ENCODE results near the gene LMO4. TPM values are rescaled to one million over a fixed set of nuclear protein-coding genes. Genes with fewer than 3 reads are reported as not detected.

Gene LMO4
- polyA plus RNA-seq, 2 of the 4 experiments (the other 2 are of a cell fraction): 54.7 to 68.9 TPM

DNA sequence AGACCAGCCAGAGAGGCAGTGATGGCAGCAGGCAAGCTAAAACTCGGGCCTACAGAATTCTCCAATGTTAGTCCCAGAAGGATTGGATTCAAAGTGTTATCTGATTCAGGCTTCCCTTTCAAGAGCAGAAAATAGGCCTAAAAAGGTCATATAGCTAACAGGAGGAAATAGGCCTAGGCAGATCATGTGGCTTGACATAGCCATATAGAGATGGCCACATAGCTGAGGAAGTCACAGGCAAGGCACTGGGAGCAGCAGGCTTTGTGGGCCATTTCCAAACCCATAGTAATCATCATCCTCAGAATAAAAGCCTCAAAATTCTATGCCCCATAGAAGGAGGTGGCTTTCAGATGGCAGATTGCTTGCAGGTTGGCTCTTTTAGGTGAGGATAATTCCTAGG, 29.0 kb upstream of the LMO4 start:
- ChIA-PET CTCF (interaction anchor here (1.5 to 1.6 kb wide), 2 partner anchors 27 to 1004 kb away, joined by 4 read pairs; no protein-coding TSS in a partner anchor), POLR2A (no interaction called here)
- 50% methylated on average over 1 of the region's 1 CpG for WGBS (ENCODE audit: missing lambda C conversion rate)

DNA sequence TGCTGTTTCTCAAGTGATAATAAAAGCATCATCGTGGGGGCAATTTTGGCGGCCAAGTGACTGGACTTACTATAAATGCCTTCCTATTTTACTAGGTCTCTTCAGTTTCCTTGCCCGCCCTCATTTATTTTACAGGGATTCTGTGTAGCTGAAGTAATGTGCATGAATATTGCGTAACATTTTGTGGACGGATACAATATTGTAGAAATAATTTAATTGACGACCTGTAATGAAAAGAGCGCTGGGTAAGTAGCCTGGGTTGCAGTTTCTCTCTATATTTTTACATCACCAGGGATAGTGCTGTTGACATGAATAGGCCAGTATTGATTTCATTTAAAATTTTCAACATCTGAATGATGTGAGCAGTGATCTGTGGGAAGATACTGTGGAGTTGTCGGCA, 28.1 kb upstream of the LMO4 start:
- TF ChIP-seq CBX2 (IDR thresholded peaks at IDR 0.05; ENCODE audit: borderline replicate concordance, low read depth): no peak
- no peak for TF ChIP-seq POLR2AphosphoS2 (conservative IDR thresholded peaks at IDR 0.05; ENCODE audit: low read length)
- TF ChIP-seq CEBPB (IDR thresholded peaks at IDR 0.05): no peak
- TF ChIP-seq MAZ (IDR thresholded peaks at IDR 0.05; ENCODE audit: borderline replicate concordance, low read depth, low read length): no peak
- TF ChIP-seq, protein P1, sequence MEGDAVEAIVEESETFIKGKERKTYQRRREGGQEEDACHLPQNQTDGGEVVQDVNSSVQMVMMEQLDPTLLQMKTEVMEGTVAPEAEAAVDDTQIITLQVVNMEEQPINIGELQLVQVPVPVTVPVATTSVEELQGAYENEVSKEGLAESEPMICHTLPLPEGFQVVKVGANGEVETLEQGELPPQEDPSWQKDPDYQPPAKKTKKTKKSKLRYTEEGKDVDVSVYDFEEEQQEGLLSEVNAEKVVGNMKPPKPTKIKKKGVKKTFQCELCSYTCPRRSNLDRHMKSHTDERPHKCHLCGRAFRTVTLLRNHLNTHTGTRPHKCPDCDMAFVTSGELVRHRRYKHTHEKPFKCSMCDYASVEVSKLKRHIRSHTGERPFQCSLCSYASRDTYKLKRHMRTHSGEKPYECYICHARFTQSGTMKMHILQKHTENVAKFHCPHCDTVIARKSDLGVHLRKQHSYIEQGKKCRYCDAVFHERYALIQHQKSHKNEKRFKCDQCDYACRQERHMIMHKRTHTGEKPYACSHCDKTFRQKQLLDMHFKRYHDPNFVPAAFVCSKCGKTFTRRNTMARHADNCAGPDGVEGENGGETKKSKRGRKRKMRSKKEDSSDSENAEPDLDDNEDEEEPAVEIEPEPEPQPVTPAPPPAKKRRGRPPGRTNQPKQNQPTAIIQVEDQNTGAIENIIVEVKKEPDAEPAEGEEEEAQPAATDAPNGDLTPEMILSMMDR (IDR thresholded peaks at IDR 0.05): no peak
- TF ChIP-seq RAD21 (conservative IDR thresholded peaks at IDR 0.05 in 1 of 2, IDR thresholded peaks at IDR 0.05 in 1 of 2): no peak
- no peak for TF ChIP-seq NFE2L2 (conservative IDR thresholded peaks at IDR 0.05; ENCODE audit: low read length)
- no peak for TF ChIP-seq HOXB13 (CRISPR knock-in tag; IDR thresholded peaks at IDR 0.05; ENCODE audit: low read depth)
- no peak for TF ChIP-seq NPAS2 (CRISPR knock-in tag; IDR thresholded peaks at IDR 0.05; ENCODE audit: borderline replicate concordance)
- WGBS (ENCODE audit: missing lambda C conversion rate): 75% methylated on average over 8 of the region's 8 CpGs
- ChIA-PET POLR2A (no interaction called here), CTCF (no interaction called here)
- no peaks in the 10 kb centered on the region for H3K4me1 ChIP-seq
- H3K27ac ChIP-seq: no peak overlapping the region
- no peak for DNase-seq (ENCODE audit: low read depth in 1 of 2, low spot score in 1 of 2)
- no peak overlapping the region for H3K4me2 ChIP-seq
- FAIRE-seq: no peak
- H3K4me3 ChIP-seq: no peak overlapping the region
- ATAC-seq: no peak
- H3K9me3 ChIP-seq: no peaks in the 10 kb centered on the region

More for the DNA sequence above, 29.0 kb upstream of the LMO4 start:
- DNase-seq (ENCODE audit: low read depth in 1 of 2, low spot score in 1 of 2): no peak
- ATAC-seq: no peak
- no peak overlapping the region for H3K27ac ChIP-seq
- TF ChIP-seq MYC (IDR thresholded peaks at IDR 0.05; ENCODE audit: borderline replicate concordance, low read length) (no peak), ZC3H11A (IDR thresholded peaks at IDR 0.05) (no peak), KDM5A (IDR thresholded peaks at IDR 0.05) (no peak), HOXB5 (CRISPR knock-in tag; IDR thresholded peaks at IDR 0.05) (no peak)
- TF ChIP-seq, protein P2, sequence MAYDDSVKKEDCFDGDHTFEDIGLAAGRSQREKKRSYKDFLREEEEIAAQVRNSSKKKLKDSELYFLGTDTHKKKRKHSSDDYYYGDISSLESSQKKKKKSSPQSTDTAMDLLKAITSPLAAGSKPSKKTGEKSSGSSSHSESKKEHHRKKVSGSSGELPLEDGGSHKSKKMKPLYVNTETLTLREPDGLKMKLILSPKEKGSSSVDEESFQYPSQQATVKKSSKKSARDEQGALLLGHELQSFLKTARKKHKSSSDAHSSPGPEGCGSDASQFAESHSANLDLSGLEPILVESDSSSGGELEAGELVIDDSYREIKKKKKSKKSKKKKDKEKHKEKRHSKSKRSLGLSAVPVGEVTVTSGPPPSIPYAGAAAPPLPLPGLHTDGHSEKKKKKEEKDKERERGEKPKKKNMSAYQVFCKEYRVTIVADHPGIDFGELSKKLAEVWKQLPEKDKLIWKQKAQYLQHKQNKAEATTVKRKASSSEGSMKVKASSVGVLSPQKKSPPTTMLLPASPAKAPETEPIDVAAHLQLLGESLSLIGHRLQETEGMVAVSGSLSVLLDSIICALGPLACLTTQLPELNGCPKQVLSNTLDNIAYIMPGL (CRISPR knock-in tag; IDR thresholded peaks at IDR 0.05; ENCODE audit: borderline replicate concordance): no peak
- no peak for FAIRE-seq
- H3K9me3 ChIP-seq: no peaks in the 10 kb centered on the region
- no peaks in the 10 kb centered on the region for H3K4me1 ChIP-seq
- H3K4me2 ChIP-seq: no peak overlapping the region
- no peak overlapping the region for H3K4me3 ChIP-seq

DNA sequence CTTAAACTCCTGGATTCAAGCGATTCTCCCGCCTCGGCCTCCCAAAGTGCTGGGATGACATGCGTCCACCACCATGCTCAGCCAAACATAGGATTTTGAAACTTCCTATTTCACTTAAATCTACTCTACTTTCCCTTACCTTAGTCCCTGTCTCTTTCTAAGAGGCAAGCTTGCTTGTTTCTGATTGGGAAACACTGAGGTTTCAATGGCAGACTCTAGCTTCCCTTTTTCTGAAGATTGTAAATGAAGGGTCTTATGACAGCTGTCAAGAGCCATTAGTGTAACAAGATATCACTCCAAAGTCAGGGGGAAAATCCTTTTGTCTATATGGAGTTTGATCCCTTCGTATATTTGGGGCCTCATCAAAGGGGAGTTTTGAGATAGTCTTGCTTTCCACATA, 23.5 kb upstream of the LMO4 start:
- ATAC-seq: no peak
- WGBS (ENCODE audit: missing lambda C conversion rate): 67% methylated on average over 5 of the region's 5 CpGs
- CTCF ChIA-PET: interaction anchor here (0.5 kb wide), 1 partner anchor 16 kb away, joined by 3 read pairs; no protein-coding TSS in a partner anchor

More for the DNA sequence above, 23.5 kb upstream of the LMO4 start:
- Histone ChIP-seq H3K27ac (no peak overlapping the region), H3K4me3 (no peak overlapping the region), H3K9me3 (no peaks in the 10 kb centered on the region), H3K4me2 (no peak overlapping the region), H3K4me1 (no peaks in the 10 kb centered on the region)
- TF ChIP-seq RFX5 (IDR thresholded peaks at IDR 0.05): no peak
- TF ChIP-seq EHMT2 (IDR thresholded peaks at IDR 0.05; ENCODE audit: low read depth): no peak
- no peak for TF ChIP-seq POLR2AphosphoS2 (conservative IDR thresholded peaks at IDR 0.05; ENCODE audit: low read length)
- TF ChIP-seq, protein P2 (CRISPR knock-in tag; IDR thresholded peaks at IDR 0.05; ENCODE audit: borderline replicate concordance): no peak
- TF ChIP-seq RNF2 (IDR thresholded peaks at IDR 0.05; ENCODE audit: borderline replicate concordance, low read depth): no peak
- TF ChIP-seq HOXB5 (CRISPR knock-in tag; IDR thresholded peaks at IDR 0.05): no peak
- TF ChIP-seq, protein P3, sequence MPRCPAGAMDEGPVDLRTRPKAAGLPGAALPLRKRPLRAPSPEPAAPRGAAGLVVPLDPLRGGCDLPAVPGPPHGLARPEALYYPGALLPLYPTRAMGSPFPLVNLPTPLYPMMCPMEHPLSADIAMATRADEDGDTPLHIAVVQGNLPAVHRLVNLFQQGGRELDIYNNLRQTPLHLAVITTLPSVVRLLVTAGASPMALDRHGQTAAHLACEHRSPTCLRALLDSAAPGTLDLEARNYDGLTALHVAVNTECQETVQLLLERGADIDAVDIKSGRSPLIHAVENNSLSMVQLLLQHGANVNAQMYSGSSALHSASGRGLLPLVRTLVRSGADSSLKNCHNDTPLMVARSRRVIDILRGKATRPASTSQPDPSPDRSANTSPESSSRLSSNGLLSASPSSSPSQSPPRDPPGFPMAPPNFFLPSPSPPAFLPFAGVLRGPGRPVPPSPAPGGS (IDR thresholded peaks at IDR 0.05): no peak
- no peak for TF ChIP-seq MAZ (IDR thresholded peaks at IDR 0.05; ENCODE audit: borderline replicate concordance, low read depth, low read length)
- TF ChIP-seq, protein P4, sequence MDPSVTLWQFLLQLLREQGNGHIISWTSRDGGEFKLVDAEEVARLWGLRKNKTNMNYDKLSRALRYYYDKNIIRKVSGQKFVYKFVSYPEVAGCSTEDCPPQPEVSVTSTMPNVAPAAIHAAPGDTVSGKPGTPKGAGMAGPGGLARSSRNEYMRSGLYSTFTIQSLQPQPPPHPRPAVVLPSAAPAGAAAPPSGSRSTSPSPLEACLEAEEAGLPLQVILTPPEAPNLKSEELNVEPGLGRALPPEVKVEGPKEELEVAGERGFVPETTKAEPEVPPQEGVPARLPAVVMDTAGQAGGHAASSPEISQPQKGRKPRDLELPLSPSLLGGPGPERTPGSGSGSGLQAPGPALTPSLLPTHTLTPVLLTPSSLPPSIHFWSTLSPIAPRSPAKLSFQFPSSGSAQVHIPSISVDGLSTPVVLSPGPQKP (IDR thresholded peaks at IDR 0.05; ENCODE audit: low read depth, low read length): no peak
- no peak for TF ChIP-seq NFE2L2 (conservative IDR thresholded peaks at IDR 0.05; ENCODE audit: low read length)
- POLR2A ChIA-PET: no interaction called here
- no peak for DNase-seq (ENCODE audit: low read depth in 1 of 2, low spot score in 1 of 2)
- no peak for FAIRE-seq

Measured in A549 (cell line).